Measurements from ENCODE around the gene NLE1. TPM values are rescaled to one million over a fixed set of nuclear protein-coding genes. Genes with fewer than 3 reads are reported as not detected.

NLE1 gene
- total RNA-seq, 1 donor from 2014 or later: 25.8 TPM

DNA sequence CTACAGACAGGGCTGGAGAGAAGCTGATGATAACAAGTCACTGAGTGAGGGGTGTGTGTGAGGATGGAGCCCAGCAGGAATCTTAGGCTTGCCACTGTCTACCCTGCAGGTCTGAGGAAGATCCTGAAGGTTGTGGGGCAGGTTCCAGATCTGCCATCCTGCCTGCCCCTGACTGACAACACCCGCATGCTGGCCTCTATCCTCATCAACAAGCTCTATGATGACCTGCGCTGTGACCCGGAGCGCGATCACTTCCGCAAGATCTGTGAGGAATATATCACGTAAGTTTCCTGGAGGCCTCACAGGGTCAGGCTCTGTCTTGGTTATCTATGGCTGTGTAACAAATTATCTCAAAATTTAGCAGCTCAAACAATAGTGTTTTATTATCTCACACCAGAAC lies 21.8 kb upstream of the NLE1 start:
- TF ChIP-seq, protein P1, sequence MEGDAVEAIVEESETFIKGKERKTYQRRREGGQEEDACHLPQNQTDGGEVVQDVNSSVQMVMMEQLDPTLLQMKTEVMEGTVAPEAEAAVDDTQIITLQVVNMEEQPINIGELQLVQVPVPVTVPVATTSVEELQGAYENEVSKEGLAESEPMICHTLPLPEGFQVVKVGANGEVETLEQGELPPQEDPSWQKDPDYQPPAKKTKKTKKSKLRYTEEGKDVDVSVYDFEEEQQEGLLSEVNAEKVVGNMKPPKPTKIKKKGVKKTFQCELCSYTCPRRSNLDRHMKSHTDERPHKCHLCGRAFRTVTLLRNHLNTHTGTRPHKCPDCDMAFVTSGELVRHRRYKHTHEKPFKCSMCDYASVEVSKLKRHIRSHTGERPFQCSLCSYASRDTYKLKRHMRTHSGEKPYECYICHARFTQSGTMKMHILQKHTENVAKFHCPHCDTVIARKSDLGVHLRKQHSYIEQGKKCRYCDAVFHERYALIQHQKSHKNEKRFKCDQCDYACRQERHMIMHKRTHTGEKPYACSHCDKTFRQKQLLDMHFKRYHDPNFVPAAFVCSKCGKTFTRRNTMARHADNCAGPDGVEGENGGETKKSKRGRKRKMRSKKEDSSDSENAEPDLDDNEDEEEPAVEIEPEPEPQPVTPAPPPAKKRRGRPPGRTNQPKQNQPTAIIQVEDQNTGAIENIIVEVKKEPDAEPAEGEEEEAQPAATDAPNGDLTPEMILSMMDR (IDR thresholded peaks at IDR 0.05): no peak
- TF ChIP-seq POLR2AphosphoS5 (IDR thresholded peaks at IDR 0.05; ENCODE audit: insufficient read depth in 1 of 2, low read depth in 1 of 2) (no peak), POLR2A (IDR thresholded peaks at IDR 0.05) (no peak)
- no peaks in the 10 kb centered on the region for H3K4me1 ChIP-seq
- no peaks in the 10 kb centered on the region for H3K27me3 ChIP-seq
- no peak overlapping the region for H3K27ac ChIP-seq
- no peak for DNase-seq (ENCODE audit: extremely low spot score in 2 of 2)
- no peaks in the 10 kb centered on the region for H3K9me3 ChIP-seq
- no peak overlapping the region for H3K4me3 ChIP-seq
- no peaks in the 10 kb centered on the region for H3K36me3 ChIP-seq
- intact Hi-C loops (cut with DNase I): no loop called here

DNA sequence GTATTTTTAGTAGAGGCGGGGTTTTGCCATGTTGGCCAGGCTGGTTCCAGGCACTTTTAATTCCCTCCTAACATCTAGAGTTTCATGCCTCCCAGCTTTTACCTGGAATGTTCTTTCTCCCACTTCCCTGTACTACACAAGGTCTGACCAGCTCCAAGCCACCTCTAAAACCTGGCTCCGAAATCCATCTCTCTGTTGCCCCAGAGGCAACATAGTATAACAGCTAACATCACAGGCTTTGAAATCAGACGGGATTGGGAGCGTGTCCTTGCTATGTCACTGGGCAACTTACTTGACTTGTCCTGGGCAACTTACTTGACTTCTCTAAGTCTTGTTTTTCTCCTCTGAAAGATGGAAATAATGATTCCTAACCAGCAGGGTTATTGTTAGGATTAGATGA lies 20.7 kb upstream of the NLE1 start:
- H3K4me3 ChIP-seq: no peak overlapping the region
- intact Hi-C loops (cut with DNase I): no loop called here
- H3K27me3 ChIP-seq: no peaks in the 10 kb centered on the region
- no peak overlapping the region for H3K27ac ChIP-seq
- TF ChIP-seq POLR2AphosphoS5 (IDR thresholded peaks at IDR 0.05; ENCODE audit: insufficient read depth in 1 of 2, low read depth in 1 of 2) (no peak), POLR2A (IDR thresholded peaks at IDR 0.05) (no peak)
- TF ChIP-seq, protein P1 (IDR thresholded peaks at IDR 0.05): no peak
- no peaks in the 10 kb centered on the region for H3K9me3 ChIP-seq
- no peaks in the 10 kb centered on the region for H3K4me1 ChIP-seq
- DNase-seq (ENCODE audit: extremely low spot score in 2 of 2): no peak
- H3K36me3 ChIP-seq: no peaks in the 10 kb centered on the region

DNA sequence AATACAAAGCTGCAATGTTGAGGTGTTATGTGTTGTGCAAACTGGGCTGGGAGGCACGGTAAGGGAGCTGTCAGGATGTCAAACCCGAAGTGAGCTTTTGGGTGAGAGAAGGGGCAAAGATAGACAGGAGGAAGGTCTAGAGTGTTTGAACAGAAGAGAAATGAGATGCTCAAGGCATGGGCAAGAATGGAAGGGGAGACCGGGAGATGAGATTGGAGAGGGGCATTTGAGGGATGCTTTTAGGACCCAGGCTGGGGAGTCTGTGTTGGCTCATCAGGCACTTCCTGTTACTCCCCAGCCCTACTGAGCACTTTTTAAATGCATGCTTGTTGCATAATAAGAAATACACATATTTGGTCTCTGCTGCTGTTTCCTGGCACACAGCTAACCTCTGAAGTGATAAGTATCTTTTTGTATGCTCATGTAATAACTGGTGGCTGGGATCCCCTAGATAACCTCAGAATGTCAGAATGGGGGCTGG lies 19.2 kb upstream of the NLE1 start:
- Histone ChIP-seq H3K4me1 (no peaks in the 10 kb centered on the region), H3K9me3 (no peaks in the 10 kb centered on the region), H3K36me3 (no peaks in the 10 kb centered on the region), H3K4me3 (no peak overlapping the region), H3K27ac (no peak overlapping the region), H3K27me3 (no peaks in the 10 kb centered on the region)
- no peak for DNase-seq (ENCODE audit: extremely low spot score in 2 of 2)
- no peak for TF ChIP-seq POLR2AphosphoS5 (IDR thresholded peaks at IDR 0.05; ENCODE audit: insufficient read depth in 1 of 2, low read depth in 1 of 2)
- TF ChIP-seq, protein P1 (IDR thresholded peaks at IDR 0.05): no peak
- TF ChIP-seq POLR2A (IDR thresholded peaks at IDR 0.05): no peak
- intact Hi-C loops (cut with DNase I): no loop called here

DNA sequence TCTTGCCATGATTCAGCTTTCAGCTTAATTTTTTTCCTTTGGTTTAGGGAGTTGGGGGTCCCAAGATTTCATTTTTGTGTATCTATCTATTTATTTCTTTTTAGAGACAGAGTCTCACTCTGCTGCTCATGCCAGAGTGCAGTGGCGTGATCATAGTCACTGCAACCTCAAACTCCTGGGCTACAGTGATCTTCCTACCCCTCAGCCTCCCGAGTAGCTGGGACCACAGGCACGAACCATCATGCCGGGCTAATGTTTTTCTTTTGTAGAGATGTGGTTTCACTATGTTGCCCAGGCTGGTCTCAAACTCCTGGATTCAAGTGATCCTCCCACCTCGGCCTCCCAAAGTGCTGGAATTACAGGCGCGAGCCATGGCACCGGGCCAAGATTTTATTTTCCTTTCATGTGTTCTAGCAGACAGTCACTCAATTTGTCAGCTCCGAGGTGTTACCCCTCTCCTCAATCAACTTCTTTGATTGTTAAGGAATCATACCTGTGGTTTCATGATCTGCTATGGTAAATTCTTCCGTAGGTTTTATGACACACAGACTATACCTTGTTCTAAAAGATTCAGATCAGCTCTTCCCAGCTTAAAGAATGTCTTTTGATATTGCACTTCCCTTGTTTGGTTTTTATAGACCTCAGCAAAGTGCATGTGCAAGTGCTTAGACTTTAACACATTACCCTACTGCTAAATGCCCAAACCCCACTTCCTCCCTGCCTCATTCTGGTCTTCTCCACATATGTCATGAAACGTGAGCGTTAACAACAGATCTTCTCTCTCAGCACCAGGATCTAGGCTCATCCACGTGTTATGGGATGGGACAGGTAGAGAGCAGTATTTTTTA lies 18.5 kb upstream of the NLE1 start:
- TF ChIP-seq POLR2A (IDR thresholded peaks at IDR 0.05): no peak
- TF ChIP-seq, protein P1 (IDR thresholded peaks at IDR 0.05): no peak
- TF ChIP-seq POLR2AphosphoS5 (IDR thresholded peaks at IDR 0.05; ENCODE audit: insufficient read depth in 1 of 2, low read depth in 1 of 2): no peak
- intact Hi-C loops (cut with DNase I): no loop called here
- no peak overlapping the region for H3K27ac ChIP-seq
- H3K4me3 ChIP-seq: no peak overlapping the region
- H3K36me3 ChIP-seq: no peaks in the 10 kb centered on the region
- no peak for DNase-seq (ENCODE audit: extremely low spot score in 2 of 2)
- no peaks in the 10 kb centered on the region for H3K27me3 ChIP-seq
- H3K9me3 ChIP-seq: no peaks in the 10 kb centered on the region
- H3K4me1 ChIP-seq: no peaks in the 10 kb centered on the region

DNA sequence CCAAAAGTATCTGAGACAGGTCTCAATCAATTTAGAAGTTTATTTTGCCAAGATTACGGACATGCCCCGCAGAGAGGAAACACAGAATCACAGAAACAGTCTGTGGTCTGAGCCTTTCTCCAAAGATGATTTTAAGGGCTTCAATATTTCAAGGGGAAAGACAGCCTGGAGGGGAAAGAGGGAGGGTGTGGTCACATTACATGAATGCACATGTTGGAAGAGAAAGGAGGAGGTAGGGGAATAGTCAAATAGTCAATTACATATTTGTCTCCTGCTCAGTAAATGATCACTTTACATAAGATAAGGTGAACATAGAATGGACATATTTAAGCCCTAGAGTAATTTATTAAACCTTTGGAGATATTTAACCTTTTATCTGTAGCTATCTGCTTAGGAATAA lies 17.8 kb upstream of the NLE1 start:
- Histone ChIP-seq H3K36me3 (no peaks in the 10 kb centered on the region), H3K27me3 (no peaks in the 10 kb centered on the region), H3K27ac (no peak overlapping the region), H3K9me3 (no peaks in the 10 kb centered on the region), H3K4me1 (no peaks in the 10 kb centered on the region), H3K4me3 (no peak overlapping the region)
- DNase-seq (ENCODE audit: extremely low spot score in 2 of 2): no peak
- TF ChIP-seq, protein P1 (IDR thresholded peaks at IDR 0.05): no peak
- TF ChIP-seq POLR2AphosphoS5 (IDR thresholded peaks at IDR 0.05; ENCODE audit: insufficient read depth in 1 of 2, low read depth in 1 of 2): no peak
- TF ChIP-seq POLR2A (IDR thresholded peaks at IDR 0.05): no peak
- intact Hi-C loops (cut with DNase I): no loop called here
